ENCODE results near the gene DNAJB8. TPM values are rescaled to one million over a fixed set of nuclear protein-coding genes. Genes with fewer than 3 reads are reported as not detected.

The DNAJB8 gene
- total and polyA plus RNA-seq, 9 of the 15 experiments (the other 6 are each of a cell fraction or from before 2014, with no cell fraction given) = not detected

DNA sequence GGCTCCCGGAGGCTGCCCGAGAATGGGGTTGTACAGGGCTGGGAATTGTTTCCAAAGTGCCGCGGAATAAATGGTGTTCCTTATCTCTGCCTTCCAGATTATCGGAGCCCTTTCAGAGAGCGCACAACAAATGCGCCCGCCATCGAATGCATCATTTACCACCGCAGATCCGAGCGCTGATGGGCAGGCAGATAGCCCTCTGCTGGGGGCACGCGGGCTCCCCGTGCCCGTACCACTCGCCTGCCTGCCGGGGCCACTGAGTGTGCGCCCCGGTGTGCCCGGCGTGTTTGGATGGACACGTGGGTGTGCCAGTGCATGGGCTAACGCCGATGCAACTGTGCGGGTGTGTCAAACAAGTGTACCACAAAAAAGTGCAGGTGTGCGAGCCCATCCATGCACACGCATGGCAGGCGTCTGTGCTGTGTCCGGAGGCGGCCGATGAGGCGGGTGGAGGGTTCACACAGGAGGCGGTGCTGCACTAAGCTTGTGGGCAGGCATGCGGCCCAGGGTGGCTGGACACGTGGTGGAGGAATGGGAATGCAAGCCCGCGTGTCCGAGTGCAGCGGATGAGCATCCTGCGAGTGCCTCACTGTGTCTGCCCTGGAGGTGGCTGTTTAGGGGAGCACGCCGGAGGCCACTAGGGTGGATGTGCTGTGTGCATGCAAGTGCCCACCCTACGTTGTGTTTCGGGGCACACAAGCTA is 30.1 kb upstream of the DNAJB8 start (continued):
- TF ChIP-seq, protein P1, sequence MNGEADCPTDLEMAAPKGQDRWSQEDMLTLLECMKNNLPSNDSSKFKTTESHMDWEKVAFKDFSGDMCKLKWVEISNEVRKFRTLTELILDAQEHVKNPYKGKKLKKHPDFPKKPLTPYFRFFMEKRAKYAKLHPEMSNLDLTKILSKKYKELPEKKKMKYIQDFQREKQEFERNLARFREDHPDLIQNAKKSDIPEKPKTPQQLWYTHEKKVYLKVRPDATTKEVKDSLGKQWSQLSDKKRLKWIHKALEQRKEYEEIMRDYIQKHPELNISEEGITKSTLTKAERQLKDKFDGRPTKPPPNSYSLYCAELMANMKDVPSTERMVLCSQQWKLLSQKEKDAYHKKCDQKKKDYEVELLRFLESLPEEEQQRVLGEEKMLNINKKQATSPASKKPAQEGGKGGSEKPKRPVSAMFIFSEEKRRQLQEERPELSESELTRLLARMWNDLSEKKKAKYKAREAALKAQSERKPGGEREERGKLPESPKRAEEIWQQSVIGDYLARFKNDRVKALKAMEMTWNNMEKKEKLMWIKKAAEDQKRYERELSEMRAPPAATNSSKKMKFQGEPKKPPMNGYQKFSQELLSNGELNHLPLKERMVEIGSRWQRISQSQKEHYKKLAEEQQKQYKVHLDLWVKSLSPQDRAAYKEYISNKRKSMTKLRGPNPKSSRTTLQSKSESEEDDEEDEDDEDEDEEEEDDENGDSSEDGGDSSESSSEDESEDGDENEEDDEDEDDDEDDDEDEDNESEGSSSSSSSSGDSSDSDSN (IDR thresholded peaks at IDR 0.05; ENCODE audit: borderline replicate concordance in 1 of 2, low read depth in 2 of 2, low read length in 2 of 2) = no peak
- peak; percentile 53; the same call in 1 of the 2 replicates for TF ChIP-seq GATA2 (CRISPR knock-in tag; IDR thresholded peaks at IDR 0.05)
- TF ChIP-seq ZBTB1 (CRISPR knock-in tag; IDR thresholded peaks at IDR 0.05; ENCODE audit: borderline replicate concordance, low read depth) = peak; percentile 71; the same call in 1 of the 2 replicates
- TF ChIP-seq CREM (IDR thresholded peaks at IDR 0.05; ENCODE audit: low read depth) = peak; percentile 44; the same call in 1 of the 2 replicates
- no peak for TF ChIP-seq YBX1 (IDR thresholded peaks at IDR 0.05)
- TF ChIP-seq ERF (CRISPR knock-in tag; IDR thresholded peaks at IDR 0.05) = no peak; the same call in 1 of the 2 replicates
- TF ChIP-seq ZC3H11A (IDR thresholded peaks at IDR 0.05; ENCODE audit: low read depth, low read length) = no peak
- TF ChIP-seq IRF2 (CRISPR knock-in tag; IDR thresholded peaks at IDR 0.05) = no peak
- TF ChIP-seq ZNF165 (CRISPR knock-in tag; IDR thresholded peaks at IDR 0.05; ENCODE audit: borderline replicate concordance) = no peak
- TF ChIP-seq RBBP5 (IDR thresholded peaks at IDR 0.05; ENCODE audit: borderline replicate concordance, insufficient read depth, low read length, poor library complexity, severe bottlenecking) = no peak
- no peak for TF ChIP-seq MXI1 (IDR thresholded peaks at IDR 0.05; ENCODE audit: low read depth, low read length)
- TF ChIP-seq TCF3 (CRISPR knock-in tag; IDR thresholded peaks at IDR 0.05) = peak; percentile 53
- TF ChIP-seq RBM15 (IDR thresholded peaks at IDR 0.05; ENCODE audit: insufficient read depth, low read length) = no peak
- no peak for TF ChIP-seq ZNF23 (CRISPR knock-in tag; IDR thresholded peaks at IDR 0.05)
- no peak for TF ChIP-seq CHD1 (IDR thresholded peaks at IDR 0.05; ENCODE audit: low read length)
- no peak for TF ChIP-seq BHLHE40 (IDR thresholded peaks at IDR 0.05; ENCODE audit: low read length)
- TF ChIP-seq MCM3 (IDR thresholded peaks at IDR 0.05) = no peak
- TF ChIP-seq RAD51 (IDR thresholded peaks at IDR 0.05; ENCODE audit: borderline replicate concordance, low read depth) = no peak
- TF ChIP-seq E2F3 (CRISPR knock-in tag; IDR thresholded peaks at IDR 0.05) = no peak
- TF ChIP-seq PYGO2 (tag; IDR thresholded peaks at IDR 0.05) = no peak
- no peak for TF ChIP-seq RREB1 (CRISPR knock-in tag; IDR thresholded peaks at IDR 0.05)
- no peak for TF ChIP-seq FOS (IDR thresholded peaks at IDR 0.05; ENCODE audit: extremely low read depth, insufficient read length)

Data from K562 (cell line).